ENCODE measurements around the gene CDX2.

CDX2 gene

DNA sequence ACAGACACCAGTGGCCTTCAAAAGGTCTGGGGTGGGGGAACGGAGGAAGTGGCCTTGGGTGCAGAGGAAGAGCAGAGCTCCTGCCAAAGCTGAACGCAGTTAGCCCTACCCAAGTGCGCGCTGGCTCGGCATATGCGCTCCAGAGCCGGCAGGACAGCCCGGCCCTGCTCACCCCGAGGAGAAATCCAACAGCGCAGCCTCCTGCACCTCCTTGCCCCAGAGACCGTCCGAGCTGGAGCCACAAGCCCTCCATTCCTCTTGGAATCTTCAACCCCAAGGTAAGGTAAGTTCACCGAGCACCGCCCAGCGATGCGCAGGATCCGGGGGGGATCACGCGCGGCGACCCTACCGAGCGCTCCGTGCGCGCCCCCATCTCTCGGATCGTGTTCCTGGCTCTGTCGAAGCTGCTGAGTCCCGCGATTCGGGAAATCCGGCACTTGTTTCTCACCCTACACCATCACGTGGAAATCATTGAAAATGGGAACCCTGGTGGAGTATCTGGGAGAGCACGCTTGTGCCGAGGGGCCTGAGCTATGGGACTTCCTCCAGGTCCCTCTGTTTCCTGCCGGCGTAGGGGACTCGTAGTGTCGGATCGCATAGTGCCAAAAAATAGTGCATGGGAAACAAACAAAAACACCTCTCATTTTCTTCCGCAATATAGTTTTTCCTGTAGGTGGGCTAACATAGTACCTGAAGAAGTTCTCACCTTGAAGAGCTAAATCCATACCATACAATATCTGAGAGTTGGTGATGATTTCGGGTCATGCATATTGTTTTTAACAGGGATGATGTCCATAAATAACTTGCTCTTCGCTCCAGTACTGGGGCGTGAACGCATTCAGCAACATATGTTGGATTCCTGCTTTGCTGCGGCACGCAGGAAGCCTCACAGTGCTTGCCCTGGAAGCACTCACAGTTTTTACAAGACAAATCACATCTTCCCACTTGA lies 40.0 kb downstream of the CDX2 start:
- no peak for DNase-seq (ENCODE audit: low read depth)

DNA sequence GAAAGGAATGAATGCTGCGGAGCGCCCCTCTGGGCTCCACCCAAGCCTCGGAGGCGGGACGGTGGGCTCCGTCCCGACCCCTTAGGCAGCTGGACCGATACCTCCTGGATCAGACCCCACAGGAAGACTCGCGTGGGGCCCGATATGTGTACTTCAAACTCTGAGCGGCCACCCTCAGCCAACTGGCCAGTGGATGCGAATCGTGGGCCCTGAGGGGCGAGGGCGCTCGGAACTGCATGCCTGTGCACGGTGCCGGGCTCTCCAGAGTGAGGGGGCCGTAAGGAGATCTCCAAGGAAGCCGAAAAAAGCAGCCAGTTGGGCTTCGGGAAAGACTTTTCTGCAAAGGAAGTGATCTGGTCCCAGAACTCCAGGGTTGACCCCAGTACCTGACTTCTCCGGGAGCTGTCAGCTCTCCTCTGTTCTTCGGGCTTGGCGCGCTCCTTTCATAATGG lies 40.7 kb downstream of the CDX2 start:
- DNase-seq (ENCODE audit: low read depth), result no peak

DNA sequence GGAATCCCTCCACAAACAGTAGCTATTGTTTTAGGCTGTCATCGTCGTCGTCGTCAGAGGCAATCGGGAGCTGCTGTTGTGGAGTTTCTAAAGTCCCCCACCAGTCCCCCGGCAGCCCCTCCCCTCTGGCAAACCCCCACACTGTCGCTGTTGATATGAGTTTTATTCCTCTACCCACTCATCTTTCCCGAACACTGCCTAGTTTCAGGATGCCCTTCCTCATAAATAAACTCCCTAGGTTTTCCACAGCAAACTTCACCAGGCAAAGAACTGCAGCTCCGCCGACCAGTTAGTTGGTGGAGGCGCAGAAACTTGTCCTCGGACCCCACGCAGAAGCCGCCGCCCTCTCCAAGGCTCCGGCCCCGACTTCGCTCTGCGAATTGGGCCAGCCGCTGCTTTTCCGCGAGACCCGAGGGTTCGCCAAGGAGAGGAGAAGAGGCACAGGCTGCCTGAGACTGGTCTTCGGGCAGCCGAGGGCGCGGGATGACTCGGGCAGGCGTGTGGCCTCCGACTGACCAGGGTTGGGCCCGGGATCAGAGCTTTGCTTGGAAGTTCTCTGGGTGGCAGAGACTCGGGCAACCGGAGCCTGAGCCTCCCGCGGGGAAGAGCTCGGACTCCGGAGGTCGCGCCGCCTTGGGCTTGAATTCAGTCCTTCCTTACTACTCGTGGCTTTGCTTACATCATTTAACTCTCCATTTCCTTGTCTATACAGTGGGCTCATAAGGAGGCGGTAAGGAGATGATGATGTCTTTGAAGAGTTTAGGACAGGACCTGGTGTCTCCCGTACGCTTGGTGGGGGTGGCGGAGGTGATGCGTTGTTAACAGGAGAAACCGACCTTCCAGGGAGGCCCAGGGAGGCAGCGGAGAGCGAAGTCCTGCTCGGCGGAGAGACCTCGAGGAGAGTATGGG lies 41.4 kb downstream of the CDX2 start:
- DNase-seq (ENCODE audit: low read depth), result no peak

DNA sequence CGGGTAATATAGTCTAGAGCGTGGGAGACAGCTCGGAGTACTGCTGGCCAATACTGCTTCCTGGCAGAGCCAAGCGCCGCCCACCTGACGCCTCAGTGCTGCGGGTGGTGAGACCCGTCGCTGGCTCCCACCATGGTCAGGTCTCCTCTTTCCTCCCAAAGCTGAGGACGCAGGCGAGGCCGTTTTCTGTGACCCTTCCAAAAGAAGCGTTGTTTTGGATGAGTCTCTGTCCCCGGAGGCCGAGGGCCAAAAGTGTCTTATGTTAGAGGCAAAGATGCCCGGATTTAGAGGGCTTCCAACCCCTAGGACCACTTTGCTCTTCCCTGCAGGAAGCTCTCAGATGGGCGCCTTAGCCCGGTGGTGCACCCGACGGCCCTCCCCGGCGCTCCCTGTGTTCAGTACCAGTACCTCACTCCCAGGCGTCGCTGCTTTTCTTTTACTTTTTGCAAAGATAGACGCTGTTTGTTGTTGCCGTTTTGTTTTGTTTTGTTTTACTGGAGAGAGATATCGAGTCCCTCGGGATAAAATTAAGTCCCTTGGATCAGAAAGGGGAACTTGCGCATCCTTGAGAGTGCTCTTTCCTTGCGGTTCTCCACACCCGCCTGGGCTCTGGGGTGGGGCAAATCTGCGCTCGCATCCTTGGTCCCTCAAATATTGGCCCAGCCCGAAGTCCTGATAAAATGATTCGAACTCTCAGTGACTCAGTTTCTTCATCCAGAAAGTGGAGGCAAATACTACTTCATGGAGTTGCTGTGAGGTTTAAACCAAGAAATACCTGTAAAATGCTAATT lies 42.3 kb downstream of the CDX2 start:
- no peak for DNase-seq (ENCODE audit: low read depth)

DNA sequence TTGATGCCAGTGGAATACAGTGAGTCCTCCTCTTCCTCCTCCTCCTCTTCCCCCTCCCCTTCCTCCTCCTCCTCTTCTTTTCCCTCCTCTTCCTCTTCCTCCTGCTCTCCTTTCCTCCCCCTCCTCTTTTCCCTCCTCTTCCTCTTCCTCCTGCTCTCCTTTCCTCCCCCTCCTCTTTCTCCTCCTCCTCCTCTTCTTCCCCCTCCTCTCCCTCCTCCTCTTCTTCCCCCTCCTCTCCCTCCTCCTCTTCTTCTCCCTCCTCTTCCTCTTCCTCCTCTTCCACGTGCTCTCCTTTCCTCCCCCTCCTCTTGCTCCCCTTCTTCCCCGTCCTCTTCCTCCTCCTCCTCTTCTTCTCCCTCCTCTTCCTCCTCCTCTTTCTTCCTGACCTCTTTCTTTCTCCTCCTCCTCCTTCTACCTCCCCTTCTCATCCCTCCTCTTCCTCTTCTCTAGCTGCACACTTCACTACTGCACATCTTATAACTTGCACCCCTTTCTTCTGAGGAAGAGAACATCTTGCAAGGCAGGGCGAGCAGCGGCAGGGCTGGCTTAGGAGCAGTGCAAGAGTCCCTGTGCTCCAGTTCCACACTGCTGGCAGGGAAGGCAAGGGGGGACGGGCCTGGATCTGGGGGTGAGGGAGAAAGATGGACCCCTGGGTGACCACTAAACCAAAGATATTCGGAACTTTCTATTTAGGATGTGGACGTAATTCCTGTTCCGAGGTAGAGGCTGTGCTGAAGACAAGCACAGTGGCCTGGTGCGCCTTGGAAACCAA lies 43.7 kb downstream of the CDX2 start:
- no peak for DNase-seq (ENCODE audit: low read depth)

DNA sequence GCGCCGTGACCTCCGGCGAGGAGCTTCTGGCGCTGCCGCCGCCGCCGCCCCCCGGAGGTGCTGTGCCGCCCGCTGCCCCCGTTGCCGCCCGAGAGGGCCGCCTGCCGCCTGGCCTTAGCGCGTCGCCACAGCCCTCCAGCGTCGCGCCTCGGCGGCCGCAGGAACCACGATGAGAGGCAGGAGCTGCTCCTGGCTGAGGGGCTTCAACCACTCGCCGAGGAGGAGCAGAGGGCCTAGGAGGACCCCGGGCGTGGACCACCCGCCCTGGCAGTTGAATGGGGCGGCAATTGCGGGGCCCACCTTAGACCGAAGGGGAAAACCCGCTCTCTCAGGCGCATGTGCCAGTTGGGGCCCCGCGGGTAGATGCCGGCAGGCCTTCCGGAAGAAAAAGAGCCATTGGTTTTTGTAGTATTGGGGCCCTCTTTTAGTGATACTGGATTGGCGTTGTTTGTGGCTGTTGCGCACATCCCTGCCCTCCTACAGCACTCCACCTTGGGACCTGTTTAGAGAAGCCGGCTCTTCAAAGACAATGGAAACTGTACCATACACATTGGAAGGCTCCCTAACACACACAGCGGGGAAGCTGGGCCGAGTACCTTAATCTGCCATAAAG lies 44.5 kb downstream of the CDX2 start:
- no peak for DNase-seq (ENCODE audit: low read depth)

DNA sequence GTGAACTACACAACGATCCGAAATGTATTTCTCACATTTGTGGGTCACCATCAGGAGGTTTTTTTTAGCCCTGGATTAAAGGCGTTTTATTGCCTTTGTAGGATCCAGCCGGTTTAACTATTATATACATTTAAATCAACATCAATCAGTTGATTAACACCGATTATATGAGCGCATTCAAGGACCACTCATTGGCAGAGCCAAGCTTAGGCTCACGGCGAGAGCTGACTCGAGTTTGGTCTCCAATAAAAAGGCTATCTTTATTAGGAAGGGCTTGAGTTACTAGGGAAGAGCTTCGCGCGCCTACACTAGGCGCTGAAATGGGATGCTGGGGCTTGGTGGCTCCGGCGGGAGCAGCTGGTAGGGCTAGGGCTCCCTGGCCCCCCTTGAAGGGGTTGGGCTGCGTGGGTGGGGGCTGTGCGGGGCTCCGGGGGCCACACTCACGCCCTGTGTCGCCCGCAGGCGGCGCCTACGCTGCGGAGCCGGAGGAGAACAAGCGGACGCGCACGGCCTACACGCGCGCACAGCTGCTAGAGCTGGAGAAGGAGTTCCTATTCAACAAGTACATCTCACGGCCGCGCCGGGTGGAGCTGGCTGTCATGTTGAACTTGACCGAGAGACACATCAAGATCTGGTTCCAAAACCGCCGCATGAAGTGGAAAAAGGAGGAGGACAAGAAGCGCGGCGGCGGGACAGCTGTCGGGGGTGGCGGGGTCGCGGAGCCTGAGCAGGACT lies 45.2 kb downstream of the CDX2 start:
- no peak for DNase-seq (ENCODE audit: low read depth)

DNA sequence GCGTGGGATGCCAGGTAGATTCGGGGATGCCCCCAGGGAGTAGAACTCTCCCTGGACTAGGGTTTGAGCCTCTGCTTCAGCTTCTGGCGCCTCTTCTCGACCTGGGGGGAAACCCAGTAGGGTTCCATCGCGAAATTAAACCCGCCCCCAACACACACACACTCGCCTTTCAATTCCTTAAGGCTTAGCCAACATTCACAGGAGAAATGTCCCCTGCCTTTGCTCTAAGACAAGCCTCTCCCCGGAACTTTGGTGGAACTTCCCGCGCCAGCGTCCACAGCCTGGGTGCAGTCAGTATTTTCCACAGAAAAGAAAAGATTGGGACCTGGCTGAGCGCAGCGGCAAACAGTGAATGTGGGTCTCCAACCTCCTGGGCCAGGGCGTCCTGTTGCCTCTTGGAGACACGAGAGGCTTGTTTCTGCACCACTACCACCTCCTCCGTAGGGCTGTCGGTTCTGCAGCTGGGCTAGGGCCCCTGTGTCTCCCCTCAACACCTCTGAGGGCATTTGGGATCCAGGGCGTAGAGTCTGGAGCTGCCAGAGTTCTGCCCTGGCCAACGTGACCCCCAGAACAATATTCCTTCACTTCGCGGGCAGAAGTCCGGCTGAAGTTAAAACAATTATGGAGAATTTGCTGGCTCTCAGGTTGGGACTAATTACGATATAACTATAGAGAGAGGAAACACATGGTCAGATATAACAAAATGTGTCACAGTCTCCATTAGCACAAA lies 46.1 kb downstream of the CDX2 start:
- no peak for DNase-seq (ENCODE audit: low read depth)

DNA sequence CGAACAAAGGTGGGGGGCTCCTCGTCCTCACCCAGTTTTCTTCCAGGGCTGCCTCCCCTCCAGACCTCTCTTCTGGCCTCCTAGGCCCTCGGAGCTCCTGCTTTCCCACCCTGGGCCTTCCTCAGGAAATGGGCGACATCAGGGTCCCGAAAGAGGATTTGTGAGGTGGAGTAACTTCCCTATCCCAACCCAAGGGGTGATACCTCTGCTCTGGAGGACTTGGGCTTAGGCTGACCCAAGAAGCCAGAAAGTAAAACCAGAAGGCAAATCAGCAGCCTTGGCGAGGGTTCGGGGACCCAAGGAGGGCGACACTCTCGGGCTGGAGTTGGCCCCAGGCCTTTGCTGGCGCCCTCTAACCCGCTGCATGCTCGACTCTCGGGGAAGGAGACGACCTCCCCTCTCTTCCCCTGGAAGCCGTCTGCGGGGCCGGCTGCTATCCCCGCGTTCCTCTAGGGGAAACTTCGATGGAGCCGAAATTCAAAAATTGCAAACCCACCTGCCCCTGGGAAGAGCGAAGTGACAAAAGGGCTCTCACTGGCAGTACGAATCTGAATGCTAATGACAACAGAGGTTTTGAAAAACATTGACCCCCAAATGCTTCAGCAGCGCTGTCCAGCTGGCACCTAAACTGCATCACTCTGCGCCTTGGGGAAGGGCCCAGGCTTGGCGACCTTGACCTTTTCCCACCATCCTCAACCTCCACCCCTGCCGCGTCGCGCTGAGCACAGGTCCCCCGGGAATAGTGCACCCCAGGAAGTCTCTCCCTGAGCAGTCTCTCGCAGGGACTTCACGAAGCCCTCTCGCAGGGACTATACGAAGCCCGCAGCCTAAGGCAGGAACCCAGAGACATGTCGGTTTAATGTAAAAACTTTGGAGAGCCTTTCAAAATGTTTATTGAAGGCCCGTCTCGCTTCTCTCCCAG lies 46.9 kb downstream of the CDX2 start:
- no peak for DNase-seq (ENCODE audit: low read depth)

DNA sequence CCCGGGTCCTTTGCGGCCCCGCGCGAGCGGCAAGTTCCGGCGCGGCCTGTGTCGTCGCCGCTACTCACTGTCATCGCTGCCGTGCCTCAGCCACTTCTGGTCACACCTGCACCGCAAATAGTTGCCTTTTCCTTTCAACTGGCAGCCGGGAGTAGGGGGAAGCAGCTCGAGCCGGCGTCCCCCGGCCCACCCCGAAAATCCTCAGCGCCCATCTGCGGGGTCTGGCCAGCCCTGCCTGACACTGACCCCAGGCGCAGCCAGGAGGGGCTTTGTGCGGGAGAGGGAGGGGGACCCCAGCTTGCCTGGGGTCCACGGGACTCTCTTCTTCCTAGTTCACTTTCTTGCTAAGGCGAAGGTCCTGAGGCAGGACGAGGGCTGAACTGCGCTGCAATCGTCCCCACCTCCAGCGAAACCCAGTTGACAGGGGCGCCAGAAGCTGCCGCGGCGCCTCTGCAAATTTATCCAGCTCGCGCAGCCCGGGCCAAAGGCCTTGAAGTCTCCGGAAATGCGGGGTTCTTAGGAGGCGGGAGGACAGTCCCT lies 47.6 kb downstream of the CDX2 start:
- DNase-seq (ENCODE audit: low read depth), result no peak

DNA sequence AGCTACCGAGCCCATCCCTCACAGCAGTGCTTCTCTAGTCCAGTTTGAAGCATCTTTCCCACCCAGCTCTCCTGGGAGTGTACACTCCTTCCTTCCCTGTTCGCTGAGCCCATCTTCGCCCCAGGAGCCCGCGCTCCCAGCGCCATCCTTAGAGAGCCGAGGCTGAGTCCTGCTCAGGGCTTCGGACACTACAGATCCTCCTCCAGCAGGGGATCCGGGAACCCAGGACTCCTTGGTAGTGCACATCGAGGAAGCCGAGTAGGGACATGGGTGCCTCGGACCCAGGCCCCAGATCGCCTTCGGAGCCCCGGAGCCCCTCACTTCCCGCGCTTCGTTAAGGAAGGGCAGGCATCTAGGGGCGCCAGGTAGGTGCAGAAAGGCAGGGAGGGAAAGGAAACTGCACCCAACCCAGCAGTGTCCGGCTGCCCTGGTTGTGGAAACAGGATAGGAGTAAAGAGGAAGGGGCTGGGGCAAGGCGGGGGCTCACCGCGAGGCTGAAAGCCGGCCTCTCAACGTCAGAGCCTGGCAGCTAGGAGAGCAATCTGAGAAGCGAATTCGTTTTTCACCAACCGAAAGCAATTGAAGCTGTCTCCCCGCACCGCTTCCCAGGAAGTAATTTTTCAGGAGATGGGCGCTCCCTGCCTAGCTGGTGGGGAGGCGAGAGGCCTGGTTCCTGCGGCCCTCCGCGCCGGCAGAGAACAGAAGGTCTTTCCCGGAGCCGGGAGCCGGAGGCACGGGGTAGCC lies 48.3 kb downstream of the CDX2 start:
- DNase-seq (ENCODE audit: low read depth), result no peak

DNA sequence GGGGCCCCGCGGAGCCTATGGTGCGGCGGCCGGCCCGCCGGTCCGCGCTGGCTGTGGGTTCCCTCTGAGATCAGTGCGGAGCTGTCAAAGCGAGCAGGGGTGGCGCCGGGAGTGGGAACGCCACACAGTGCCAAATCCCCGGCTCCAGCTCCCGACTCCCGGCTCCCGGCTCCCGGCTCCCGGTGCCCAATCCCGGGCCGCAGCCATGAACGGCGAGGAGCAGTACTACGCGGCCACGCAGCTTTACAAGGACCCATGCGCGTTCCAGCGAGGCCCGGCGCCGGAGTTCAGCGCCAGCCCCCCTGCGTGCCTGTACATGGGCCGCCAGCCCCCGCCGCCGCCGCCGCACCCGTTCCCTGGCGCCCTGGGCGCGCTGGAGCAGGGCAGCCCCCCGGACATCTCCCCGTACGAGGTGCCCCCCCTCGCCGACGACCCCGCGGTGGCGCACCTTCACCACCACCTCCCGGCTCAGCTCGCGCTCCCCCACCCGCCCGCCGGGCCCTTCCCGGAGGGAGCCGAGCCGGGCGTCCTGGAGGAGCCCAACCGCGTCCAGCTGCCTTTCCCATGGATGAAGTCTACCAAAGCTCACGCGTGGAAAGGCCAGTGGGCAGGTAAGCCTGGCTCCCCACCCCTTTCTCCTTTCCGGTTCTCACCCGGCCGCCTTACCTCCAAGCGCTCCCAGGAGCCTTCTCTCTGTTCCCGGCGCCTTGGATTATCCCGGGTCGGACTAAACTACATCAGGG lies 49.0 kb downstream of the CDX2 start, which contains the start of gene PDX1:
Gene PDX1, plus strand, starts transcription at position 67 of the 743 bp plus-strand sequence. Its CDS starts 139 bp downstream, at position 206.
- DNase-seq (ENCODE audit: low read depth), result no peak

DNA sequence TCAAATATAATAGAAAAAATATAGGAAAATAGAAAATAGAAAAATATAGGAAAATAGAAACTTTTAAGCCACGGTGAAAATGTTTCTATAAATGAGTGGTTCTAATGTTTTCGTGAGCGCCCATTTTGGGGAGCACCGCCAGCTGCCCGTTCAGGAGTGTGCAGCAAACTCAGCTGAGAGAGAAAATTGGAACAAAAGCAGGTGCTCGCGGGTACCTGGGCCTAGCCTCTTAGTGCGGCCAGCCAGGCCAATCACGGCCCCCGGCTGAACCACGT lies 49.5 kb downstream of the CDX2 start:
- DNase-seq (ENCODE audit: low read depth), result no peak

DNA sequence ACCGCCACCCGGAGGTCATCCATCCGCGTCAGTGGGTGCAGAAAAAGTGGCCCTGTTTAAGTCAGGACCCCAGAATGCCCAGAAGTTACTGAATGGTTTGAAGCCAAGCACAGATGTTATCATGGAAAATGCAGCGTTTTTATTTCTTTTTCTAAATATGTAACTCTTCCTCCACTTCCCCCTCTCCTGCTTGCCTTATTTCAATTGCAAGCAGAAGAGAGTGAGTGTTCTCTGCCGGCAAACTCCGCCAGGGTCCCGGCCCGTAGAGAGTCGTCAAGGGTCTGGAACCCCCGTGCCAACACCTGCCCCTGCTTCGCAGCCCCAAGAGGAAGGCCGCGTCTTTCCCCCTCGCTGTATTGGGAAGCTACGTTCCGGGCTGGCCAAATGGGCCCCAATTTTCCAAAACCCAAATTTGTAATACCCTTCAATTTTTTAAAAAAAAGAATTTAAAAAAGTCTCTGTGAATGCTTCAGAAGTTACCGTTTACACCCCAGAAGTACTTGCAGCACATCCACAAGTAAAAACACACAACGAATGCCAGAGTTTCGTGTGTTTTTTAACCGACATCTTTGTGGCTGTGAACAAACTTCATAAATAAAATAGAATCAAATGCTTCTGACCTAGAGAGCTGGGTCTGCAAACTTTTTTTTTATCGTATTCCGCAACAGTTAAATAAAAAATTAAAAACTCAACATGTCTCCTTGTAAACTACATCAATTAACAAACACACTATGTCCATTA lies 50.0 kb downstream of the CDX2 start:
- no peak for DNase-seq (ENCODE audit: low read depth)

DNA sequence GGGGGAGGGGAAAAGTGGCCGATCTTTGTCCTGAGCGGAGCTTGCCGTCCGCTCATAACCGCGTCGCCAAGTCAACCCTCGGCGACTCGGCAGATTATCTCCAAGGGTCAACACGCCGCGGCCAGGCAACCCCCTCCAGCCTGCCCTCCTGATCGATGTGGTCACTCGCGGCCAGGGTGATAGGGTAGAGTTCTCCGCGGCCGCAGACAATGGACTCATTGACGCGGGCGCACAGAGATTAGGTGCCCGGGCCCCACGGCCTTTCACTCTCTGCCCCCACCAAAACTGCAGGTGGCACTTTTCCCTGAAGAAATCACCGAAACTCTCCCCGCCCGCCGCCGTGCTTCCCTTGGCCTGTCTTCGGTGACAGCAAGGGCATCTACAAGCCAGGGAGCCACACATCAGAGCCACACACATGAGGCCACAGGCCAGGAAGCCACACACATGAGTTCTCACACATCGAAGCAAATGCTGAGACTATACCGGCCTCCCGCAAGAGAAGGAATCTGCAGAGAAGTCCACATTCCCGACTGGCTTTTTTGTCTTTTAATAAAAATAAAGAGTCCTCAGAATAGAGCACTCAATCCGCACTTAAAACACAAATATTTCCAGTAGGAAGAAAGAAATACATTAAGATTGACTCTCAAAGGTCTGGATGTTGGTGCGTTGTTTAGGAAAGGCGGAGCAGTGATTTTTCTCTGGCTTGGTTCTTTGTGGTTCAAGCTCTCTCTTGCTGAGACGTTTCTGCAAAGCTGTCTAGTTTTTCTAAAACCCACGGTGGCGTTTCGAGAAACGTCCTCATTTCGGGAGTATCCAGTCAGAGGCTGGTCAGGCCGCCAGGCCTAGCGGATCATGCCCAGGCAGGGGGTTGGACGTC lies 50.8 kb downstream of the CDX2 start:
- DNase-seq (ENCODE audit: low read depth), result no peak
